DND-41 (cell line): ENCODE results near the gene KCMF1.

Experiments used
- CTCF ChIP-seq: IDR thresholded peaks from 2 replicates; pipeline ENCODE4 v1.5.1; 2012; ENCODE audit warnings: borderline replicate concordance, low read length, moderate library complexity, mild to moderate bottlenecking; ENCODE audit not compliant: poor library complexity, severe bottlenecking; ENCODE audit errors: extremely low read depth
- EZH2 ChIP-seq: IDR thresholded peaks from 3 replicates; pipeline ENCODE4 v1.6.1; 2012; ENCODE audit warnings: borderline replicate concordance, low read depth, mild to moderate bottlenecking, moderate library complexity, low read length, inconsistent platforms; ENCODE audit not compliant: severe bottlenecking

- no peak for TF ChIP-seq CTCF
- no peak for TF ChIP-seq EZH2
These were observed at the start of gene KCMF1 for GRCh38 chr2:84970868-84971509.
